Lung (tissue), 12 donors: ENCODE data around the gene PPP4C. TPM values are rescaled to one million over a fixed set of nuclear protein-coding genes. Genes with fewer than 3 reads are reported as not detected.

Experiments
- ATAC-seq: fragments of 200-7000 bp; cut with Tn5 transposase; one replicate; pipeline ENCODE4 v1.9.1; 2020; ENCODE audit warnings: moderate number of reproducible peaks; ENCODE audit not compliant: insufficient read depth, low FRiP score
- DNase-seq, 3 donors: peaks; one replicate each; pipeline ENCODE4 v3.0.0-alpha.2; 2013 to 2017
- H3K27ac ChIP-seq, 2 donors: one replicate each; pipeline ENCODE4 v1.5.1; 2013; ENCODE audit warnings: mild to moderate bottlenecking in 2 of 2, moderate library complexity in 2 of 2, control low read depth in 1 of 2, inconsistent platforms in 1 of 2, low read depth in 1 of 2, low read length in 1 of 2
- H3K27me3 ChIP-seq, 3 donors: one replicate each; pipeline ENCODE4 v1.5.1; 2013; ENCODE audit warnings: low read length in 2 of 3; ENCODE audit not compliant: control insufficient read depth in 3 of 3, insufficient read depth in 3 of 3
- H3K36me3 ChIP-seq, 4 donors: one replicate each; pipeline ENCODE4 v1.5.1; 2013; ENCODE audit warnings: low read length in 4 of 4, mild to moderate bottlenecking in 1 of 4, moderate library complexity in 1 of 4; ENCODE audit not compliant: control insufficient read depth in 4 of 4, insufficient read depth in 4 of 4
- H3K4me1 ChIP-seq, 5 donors: one replicate each; pipeline ENCODE4 v1.5.1; 2013; ENCODE audit warnings: low read length in 5 of 5, mild to moderate bottlenecking in 2 of 5, moderate library complexity in 1 of 5; ENCODE audit not compliant: control insufficient read depth in 5 of 5, insufficient read depth in 5 of 5
- H3K4me3 ChIP-seq: one replicate; pipeline ENCODE4 v1.5.1; 2013; ENCODE audit warnings: mild to moderate bottlenecking, control low read depth, moderate library complexity
- H3K9ac ChIP-seq, 2 donors: one replicate each; pipeline ENCODE4 v1.5.1; 2013; ENCODE audit warnings: low read length in 2 of 2, control low read depth in 1 of 2; ENCODE audit not compliant: insufficient read depth in 1 of 2
- H3K9me3 ChIP-seq, 4 donors: one replicate each; pipeline ENCODE4 v1.5.1; 2013; ENCODE audit warnings: low read length in 3 of 4, mild to moderate bottlenecking in 1 of 4, moderate library complexity in 1 of 4; ENCODE audit not compliant: control insufficient read depth in 4 of 4, insufficient read depth in 3 of 4
- CTCF ChIP-seq: IDR thresholded peaks from 2 replicates; pipeline ENCODE4 v1.5.1; 2012; ENCODE audit warnings: mild to moderate bottlenecking; ENCODE audit errors: control extremely low read depth, extremely low read depth
- whole genome bisulfite sequencing, 2 donors: extraction: QIAGEN DNeasy Blood & Tissue Kit; methylation state at CpG; one replicate each; pipeline ENCODE4 v1.1.7; 2013; 5-methylcytosine and 5-hydroxymethylcytosine counted together
- polyA plus RNA-seq, 2 donors: library from polyadenylated mRNA; stranded (reverse); fragments of 200-250 nt; gene quantifications; one replicate each; pipeline ENCODE4 v1.2.1, GENCODE V29; 2013
- total RNA-seq, 2 donors: library from RNA; depleted of rRNA in 1 of 2; stranded (reverse); fragments of >200 nt in 1 of 2; gene quantifications; one replicate each; pipeline ENCODE4 v1.2.1, GENCODE V29; 2014 to 2021
- donor health status: control.
- donor health status: control.
- donor health status: Bipolar disorder and iron deficiency.
- donor health status: healthy.
- donor health status: DM: yes; HTN: yes; CAD: no.

PPP4C gene
- total and polyA plus RNA-seq, 4 donors, result 51.7 to 143 (median 102) TPM

- no peaks in the 10 kb centered on the region for H3K36me3 ChIP-seq
- no peaks in the 10 kb centered on the region for H3K4me1 ChIP-seq
- H3K9ac ChIP-seq, result no peak overlapping the region
- H3K9me3 ChIP-seq, result no peaks in the 10 kb centered on the region
- peaks cover 0 to 2% (median 0%) of the 10 kb centered on the region in 3 donors for H3K27me3 ChIP-seq
- no peak overlapping the region for H3K4me3 ChIP-seq
- ATAC-seq (no peak), DNase-seq (no peak)
- TF ChIP-seq CTCF, result no peak
- H3K27ac ChIP-seq, result no peak overlapping the region
- 94% methylated on average over 1 of the region's 1 CpG for WGBS, 2 donors
Measured at GRCh38 chr16:30046588-30046987, 29.2 kb upstream of the PPP4C start.

GRCh38 chr16:30049871-30050270, 25.9 kb upstream of the PPP4C start:
- Histone ChIP-seq H3K27me3 (no peaks in the 10 kb centered on the region), H3K9ac (no peak overlapping the region), H3K4me1 (peaks cover 0 to 11% (median 3%) of the 10 kb centered on the region in 5 donors), H3K9me3 (no peaks in the 10 kb centered on the region), H3K27ac (no peak overlapping the region), H3K36me3 (no peaks in the 10 kb centered on the region), H3K4me3 (no peak overlapping the region)
- no peak for TF ChIP-seq CTCF
- WGBS, 2 donors, result 91 to 96% methylated on average over 8 of the region's 8 CpGs
- DNase-seq (no peak), ATAC-seq (no peak)

- ATAC-seq (no peak), DNase-seq (no peak)
- no peak for TF ChIP-seq CTCF
- Histone ChIP-seq H3K36me3 (peaks cover 0 to 3% (median 0%) of the 10 kb centered on the region in 4 donors), H3K9ac (no peak overlapping the region), H3K4me3 (no peak overlapping the region), H3K27ac (no peak overlapping the region), H3K27me3 (no peaks in the 10 kb centered on the region), H3K4me1 (peaks cover 0 to 11% (median 3%) of the 10 kb centered on the region in 5 donors), H3K9me3 (no peaks in the 10 kb centered on the region)
- 84 to 88% methylated on average over 3 of the region's 3 CpGs for WGBS, 2 donors
Measured at GRCh38 chr16:30051518-30051917, 24.3 kb upstream of the PPP4C start.
